ENCODE results near the gene PRR7.
A peak's percentile ranks its signal among the peaks of the same experiment; 100 is the strongest.

PRR7 gene

DNA sequence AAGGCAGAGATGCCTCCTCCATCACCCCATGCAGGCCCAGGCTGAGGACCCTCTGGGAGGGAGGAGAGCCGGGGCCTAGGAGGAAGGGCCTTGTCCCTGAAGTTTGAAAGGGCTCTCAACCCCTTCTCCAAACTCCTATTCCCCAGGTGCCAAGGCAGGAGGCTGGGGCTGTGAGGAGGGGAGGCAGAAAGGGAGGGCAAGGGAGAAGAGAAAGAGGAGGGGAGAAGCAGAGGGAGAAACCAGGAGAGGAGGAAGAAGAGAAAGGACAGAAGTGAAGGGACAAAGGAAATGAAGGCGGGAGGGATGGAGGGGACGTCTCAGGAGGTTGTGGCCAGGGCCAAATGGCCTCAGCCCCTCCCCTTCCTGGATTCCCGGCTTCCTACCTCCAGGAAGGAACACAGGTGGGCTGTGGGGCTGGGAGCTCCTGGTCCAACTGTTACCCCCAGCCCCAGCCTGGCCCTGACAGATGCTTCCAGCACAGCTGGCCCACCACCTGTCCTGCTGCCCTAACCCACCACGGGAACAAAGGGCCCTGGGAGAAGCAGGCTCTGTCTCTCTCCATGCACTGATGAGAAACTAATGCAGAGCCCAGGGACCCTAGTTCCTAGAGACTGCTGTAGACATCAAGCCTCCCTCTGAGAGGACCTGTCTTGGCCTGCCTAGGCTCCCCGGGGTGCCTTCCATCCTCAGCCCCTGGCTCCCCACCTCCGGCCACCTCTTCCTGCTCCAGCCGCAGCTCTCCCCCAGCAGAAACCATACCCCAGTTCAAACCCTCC is 23.3 kb downstream of the PRR7 start:
- no peaks in the 10 kb centered on the region for H4K20me1 ChIP-seq (ENCODE audit: insufficient read depth, low read length)
- TF ChIP-seq, protein P1, sequence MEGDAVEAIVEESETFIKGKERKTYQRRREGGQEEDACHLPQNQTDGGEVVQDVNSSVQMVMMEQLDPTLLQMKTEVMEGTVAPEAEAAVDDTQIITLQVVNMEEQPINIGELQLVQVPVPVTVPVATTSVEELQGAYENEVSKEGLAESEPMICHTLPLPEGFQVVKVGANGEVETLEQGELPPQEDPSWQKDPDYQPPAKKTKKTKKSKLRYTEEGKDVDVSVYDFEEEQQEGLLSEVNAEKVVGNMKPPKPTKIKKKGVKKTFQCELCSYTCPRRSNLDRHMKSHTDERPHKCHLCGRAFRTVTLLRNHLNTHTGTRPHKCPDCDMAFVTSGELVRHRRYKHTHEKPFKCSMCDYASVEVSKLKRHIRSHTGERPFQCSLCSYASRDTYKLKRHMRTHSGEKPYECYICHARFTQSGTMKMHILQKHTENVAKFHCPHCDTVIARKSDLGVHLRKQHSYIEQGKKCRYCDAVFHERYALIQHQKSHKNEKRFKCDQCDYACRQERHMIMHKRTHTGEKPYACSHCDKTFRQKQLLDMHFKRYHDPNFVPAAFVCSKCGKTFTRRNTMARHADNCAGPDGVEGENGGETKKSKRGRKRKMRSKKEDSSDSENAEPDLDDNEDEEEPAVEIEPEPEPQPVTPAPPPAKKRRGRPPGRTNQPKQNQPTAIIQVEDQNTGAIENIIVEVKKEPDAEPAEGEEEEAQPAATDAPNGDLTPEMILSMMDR (IDR thresholded peaks at IDR 0.05; ENCODE audit: low read length): no peak
- TF ChIP-seq EZH2 (IDR thresholded peaks at IDR 0.05; ENCODE audit: borderline replicate concordance, low read length): no peak
- peaks cover 55% of the 10 kb centered on the region for H3K36me3 ChIP-seq (ENCODE audit: insufficient read depth, low read length)
- H3K79me2 ChIP-seq (ENCODE audit: insufficient read depth, low read length): no peaks in the 10 kb centered on the region
- H3K27ac ChIP-seq (ENCODE audit: low read depth, low read length, poor library complexity, severe bottlenecking): no peak overlapping the region
- H3K9me2 ChIP-seq (ENCODE audit: low read depth, low read length): no peaks in the 10 kb centered on the region
- H3K4me3 ChIP-seq (ENCODE audit: low read depth, low read length, poor library complexity, severe bottlenecking): no peak overlapping the region
- H3K27me3 ChIP-seq (ENCODE audit: insufficient read depth, low read length): no peaks in the 10 kb centered on the region
- H3K4me1 ChIP-seq (ENCODE audit: insufficient read depth, low read length, severe bottlenecking): peaks cover 27% of the 10 kb centered on the region
- no peaks in the 10 kb centered on the region for H3K9me3 ChIP-seq (ENCODE audit: low read length)
- H2AFZ ChIP-seq (ENCODE audit: low read length): no peak overlapping the region
- no peaks in the 10 kb centered on the region for H3F3A ChIP-seq (ENCODE audit: insufficient read depth, low read length)
- H3K4me2 ChIP-seq (ENCODE audit: low read length): no peak overlapping the region
- H3K9ac ChIP-seq (ENCODE audit: low read length): no peak overlapping the region

DNA sequence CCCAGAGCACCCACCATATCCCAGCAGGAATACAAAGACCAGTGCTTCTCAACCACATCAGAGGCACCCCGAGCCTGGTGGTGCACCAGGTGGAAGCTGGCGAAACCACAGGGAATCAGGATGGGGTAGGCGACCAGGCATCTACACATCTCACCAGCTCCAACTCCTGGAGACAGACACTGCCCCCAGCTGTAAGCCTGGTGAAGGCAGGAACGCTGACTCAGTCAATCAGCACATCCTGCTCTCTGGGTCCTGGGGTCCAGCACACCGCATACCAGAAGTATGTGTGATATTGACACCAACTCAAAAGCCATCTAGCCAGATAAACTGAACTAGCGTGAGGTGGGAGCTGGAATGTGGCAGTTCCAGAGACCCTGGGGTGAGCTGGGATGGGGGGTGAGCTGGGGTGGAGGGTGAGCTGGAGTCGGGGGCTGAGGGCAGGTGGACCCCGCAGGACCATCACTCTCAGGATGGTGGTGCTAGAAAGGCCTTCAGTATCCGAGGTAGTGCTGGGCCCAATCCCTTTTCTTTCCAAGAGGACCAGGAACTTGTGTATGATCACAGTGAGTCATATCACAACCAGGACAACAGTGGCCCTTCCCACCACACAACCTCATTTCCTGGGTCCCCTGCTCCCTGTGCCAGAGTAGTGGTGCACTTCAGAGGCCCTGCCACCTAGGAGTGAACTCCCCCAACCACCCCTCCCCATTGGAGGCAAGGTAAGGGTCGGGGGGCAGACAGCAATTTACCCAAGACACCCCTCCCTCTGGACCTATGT is 24.3 kb downstream of the PRR7 start:
- peak overlapping the region; percentile 68 for H3K27ac ChIP-seq (ENCODE audit: low read depth, low read length, poor library complexity, severe bottlenecking)
- H3K9ac ChIP-seq (ENCODE audit: low read length): no peak overlapping the region; the same call in 1 of the 2 replicates
- H3K36me3 ChIP-seq (ENCODE audit: insufficient read depth, low read length): peaks cover 46% of the 10 kb centered on the region
- H3K4me1 ChIP-seq (ENCODE audit: insufficient read depth, low read length, severe bottlenecking): peaks cover 27% of the 10 kb centered on the region
- H3K4me2 ChIP-seq (ENCODE audit: low read length): peak overlapping the region; percentile 85; the same call in 1 of the 2 replicates
- H3K27me3 ChIP-seq (ENCODE audit: insufficient read depth, low read length): no peaks in the 10 kb centered on the region
- no peak overlapping the region for H3K4me3 ChIP-seq (ENCODE audit: low read depth, low read length, poor library complexity, severe bottlenecking)
- H3F3A ChIP-seq (ENCODE audit: insufficient read depth, low read length): no peaks in the 10 kb centered on the region
- no peaks in the 10 kb centered on the region for H4K20me1 ChIP-seq (ENCODE audit: insufficient read depth, low read length)
- no peaks in the 10 kb centered on the region for H3K79me2 ChIP-seq (ENCODE audit: insufficient read depth, low read length)
- no peak for TF ChIP-seq EZH2 (IDR thresholded peaks at IDR 0.05; ENCODE audit: borderline replicate concordance, low read length)
- TF ChIP-seq, protein P1 (IDR thresholded peaks at IDR 0.05; ENCODE audit: low read length): no peak
- no peaks in the 10 kb centered on the region for H3K9me2 ChIP-seq (ENCODE audit: low read depth, low read length)
- no peak overlapping the region for H2AFZ ChIP-seq (ENCODE audit: low read length)
- no peaks in the 10 kb centered on the region for H3K9me3 ChIP-seq (ENCODE audit: low read length)

- peak overlapping the region; percentile 68 for H3K27ac ChIP-seq (ENCODE audit: low read depth, low read length, poor library complexity, severe bottlenecking)
- no peaks in the 10 kb centered on the region for H3F3A ChIP-seq (ENCODE audit: insufficient read depth, low read length)
- no peaks in the 10 kb centered on the region for H3K79me2 ChIP-seq (ENCODE audit: insufficient read depth, low read length)
- H3K36me3 ChIP-seq (ENCODE audit: insufficient read depth, low read length): peaks cover 37% of the 10 kb centered on the region
- peak overlapping the region; percentile 82 for H3K4me3 ChIP-seq (ENCODE audit: low read depth, low read length, poor library complexity, severe bottlenecking)
- no peaks in the 10 kb centered on the region for H3K9me3 ChIP-seq (ENCODE audit: low read length)
- peaks cover 27% of the 10 kb centered on the region for H3K4me1 ChIP-seq (ENCODE audit: insufficient read depth, low read length, severe bottlenecking)
- H3K4me2 ChIP-seq (ENCODE audit: low read length): peak overlapping the region; percentile 85
- no peaks in the 10 kb centered on the region for H3K27me3 ChIP-seq (ENCODE audit: insufficient read depth, low read length)
- no peaks in the 10 kb centered on the region for H3K9me2 ChIP-seq (ENCODE audit: low read depth, low read length)
- H4K20me1 ChIP-seq (ENCODE audit: insufficient read depth, low read length): no peaks in the 10 kb centered on the region
- no peak overlapping the region for H2AFZ ChIP-seq (ENCODE audit: low read length)
- peak overlapping the region; percentile 84 for H3K9ac ChIP-seq (ENCODE audit: low read length)
- no peak for TF ChIP-seq EZH2 (IDR thresholded peaks at IDR 0.05; ENCODE audit: borderline replicate concordance, low read length)
- TF ChIP-seq, protein P1 (IDR thresholded peaks at IDR 0.05; ENCODE audit: low read length): no peak
Observed at GRCh38 chr5:177471610-177472356, 25.2 kb downstream of the PRR7 start.
